HepG2 (cell line): Measurements from ENCODE around the gene ROBO2. TPM values are rescaled to one million over a fixed set of nuclear protein-coding genes. Genes with fewer than 3 reads are reported as not detected.

Source experiments
- ATAC-seq: fragments of 200-7000 bp; cut with Tn5 transposase; 3 replicates; pipeline ENCODE4 v1.9.1; 2020; ENCODE audit warnings: mild to moderate bottlenecking, moderate library complexity
- BruUV-seq: library from RNA; stranded (reverse); fragments of 400-500 nt; replicated peaks from 2 replicates; lab custom pipeline; 2021; lab: Mats Ljungman, UMichigan
- CTCF ChIA-PET: fragments of 300-600 bp; formaldehyde crosslinking; extraction: SDS; loops from one replicate; lab custom pipeline; 2021; ENCODE audit warnings: low total read pairs, inconsistent platforms, low intra/inter-chr PET ratio; lab: Yijun Ruan, JAX
- POLR2A ChIA-PET: fragments of 350-600 bp; sonication (Branson Sonifier 250); formaldehyde crosslinking; loops from one replicate; lab custom pipeline; 2020; ENCODE audit warnings: antibody characterized with exemption, inconsistent platforms; lab: Yijun Ruan, JAX
- DNase-seq: peaks from one replicate; pipeline ENCODE4 v3.0.0-alpha.2; 2015; ENCODE audit warnings: low spot score
- FAIRE-seq: peaks from 3 replicates; lab custom pipeline; 2011; peaks lifted over from hg19 to GRCh38; lab: Jason Lieb, UNC
- H2AFZ ChIP-seq: one replicate; pipeline ENCODE4 v1.6.1; 2011; ENCODE audit warnings: low read length, inconsistent platforms
- H3K27ac ChIP-seq: fragments of 300-600 bp; 3 replicates; pipeline ENCODE4 v1.8.0; 2011; ENCODE audit warnings: mixed run types, mild to moderate bottlenecking, mixed read lengths, low read length, inconsistent platforms; ENCODE audit not compliant: insufficient read depth; ENCODE audit errors: extremely low read length
- H3K27me3 ChIP-seq, 2 experiments: fragments of 200-600 bp in 1 of 2; 2 replicates in 1 of 2; 3 replicates in 1 of 2; pipeline versions ENCODE4 v1.6.0 to v1.8.0; 2011; ENCODE audit warnings: low read length in 2 of 2, mild to moderate bottlenecking in 2 of 2, moderate library complexity in 2 of 2, inconsistent platforms in 1 of 2; ENCODE audit not compliant: insufficient read depth in 2 of 2, control insufficient read depth in 1 of 2
- H3K36me3 ChIP-seq, 2 experiments: fragments of 200-600 bp in 1 of 2; replicated peaks in 1 of 2; 2 replicates in 1 of 2; 3 replicates in 1 of 2; pipeline versions ENCODE4 v1.5.1 to v1.8.0; 2011; ENCODE audit warnings: low read length in 2 of 2, inconsistent platforms in 1 of 2; ENCODE audit not compliant: insufficient read depth in 2 of 2, control insufficient read depth in 1 of 2
- H3K4me1 ChIP-seq: 2 replicates; pipeline ENCODE4 v1.5.1; 2012; ENCODE audit warnings: low read length, inconsistent platforms; ENCODE audit not compliant: insufficient read depth
- H3K4me2 ChIP-seq: 2 replicates; pipeline ENCODE4 v1.6.0; 2011; ENCODE audit warnings: low read depth, low read length, inconsistent platforms
- H3K4me3 ChIP-seq, 3 experiments: fragments of 200-600 bp in 1 of 3; sonication (generic), shearing (Covaris generic) in 1 of 3; replicated peaks in 1 of 3; 2 replicates each; pipeline ENCODE4 v1.5.1; 2011 to 2016; ENCODE audit warnings: low read length in 3 of 3, inconsistent platforms in 2 of 3, low read depth in 2 of 3, mild to moderate bottlenecking in 2 of 3, control low read depth in 1 of 3, mixed read lengths in 1 of 3; ENCODE audit not compliant: insufficient read depth in 1 of 3
- H3K79me2 ChIP-seq: one replicate; pipeline ENCODE4 v1.6.1; 2011; ENCODE audit warnings: low read length, inconsistent platforms; ENCODE audit not compliant: insufficient read depth
- H3K9ac ChIP-seq: 2 replicates; pipeline ENCODE4 v1.6.0; 2011; ENCODE audit warnings: mild to moderate bottlenecking, low read depth, low read length, inconsistent platforms; ENCODE audit not compliant: insufficient read depth
- H3K9me3 ChIP-seq: 2 replicates; pipeline ENCODE4 v1.5.1; 2012; ENCODE audit warnings: mild to moderate bottlenecking, low read length
- H4K20me1 ChIP-seq: 2 replicates; pipeline ENCODE4 v1.6.0; 2011; ENCODE audit warnings: inconsistent platforms, mild to moderate bottlenecking, low read length, moderate library complexity; ENCODE audit not compliant: insufficient read depth
- ARID2 ChIP-seq: sonication (generic); formaldehyde crosslinking; IDR thresholded peaks from 2 replicates; pipeline ENCODE4 v1.8.1; 2022; ENCODE audit warnings: mild to moderate bottlenecking, missing genetic modification reagents, borderline replicate concordance
- CCAR2 ChIP-seq: fragments of 200-400 bp; formaldehyde crosslinking; optimal IDR thresholded peaks from 2 replicates; pipeline ENCODE3; 2018; ENCODE audit warnings: low read depth, mild to moderate bottlenecking, low read length, moderate library complexity
- CEBPB ChIP-seq: IDR thresholded peaks from 2 replicates; pipeline ENCODE4 v1.6.1; 2011; ENCODE audit warnings: low read depth, low read length, improper control_type of control experiment, borderline replicate concordance
- HNF4A ChIP-seq: sonication (generic); formaldehyde crosslinking; IDR thresholded peaks from 2 replicates; pipeline ENCODE4 v1.4.0; 2020; ENCODE audit warnings: missing genetic modification reagents
- HNF4G ChIP-seq, 2 experiments: sonication (generic) in 1 of 2; formaldehyde crosslinking in 1 of 2; IDR thresholded peaks; 2 replicates each; pipeline versions ENCODE4 v1.4.0 to v1.6.1; 2011 to 2020; ENCODE audit warnings: borderline replicate concordance in 2 of 2, low read depth in 2 of 2, mild to moderate bottlenecking in 2 of 2, low read length in 1 of 2, missing genetic modification reagents in 1 of 2, moderate library complexity in 1 of 2
- IRF2 ChIP-seq: IDR thresholded peaks from 2 replicates; pipeline ENCODE4 v1.6.1; 2018; ENCODE audit warnings: missing genetic modification reagents, missing compliant biosample characterization
- MYNN ChIP-seq: sonication (generic); formaldehyde crosslinking; IDR thresholded peaks from 2 replicates; pipeline ENCODE4 v1.4.0; 2020; ENCODE audit warnings: mild to moderate bottlenecking, low read depth, missing genetic modification reagents
- RBFOX2 ChIP-seq: fragments of 200-400 bp; formaldehyde crosslinking; IDR thresholded peaks from 2 replicates; pipeline ENCODE4 v1.6.1; 2017; ENCODE audit warnings: low read depth, mild to moderate bottlenecking, low read length
- SIX1 ChIP-seq: sonication (generic); formaldehyde crosslinking; IDR thresholded peaks from 2 replicates; pipeline ENCODE4 v1.4.0; 2020; ENCODE audit warnings: missing genetic modification reagents, borderline replicate concordance
- SIX4 ChIP-seq: sonication (generic); formaldehyde crosslinking; IDR thresholded peaks from 2 replicates; pipeline ENCODE4 v1.4.0; 2020; ENCODE audit warnings: missing genetic modification reagents
- ZC3H13 ChIP-seq: sonication (generic); formaldehyde crosslinking; IDR thresholded peaks from 2 replicates; pipeline ENCODE4 v1.8.1; 2023; ENCODE audit warnings: mild to moderate bottlenecking, missing genetic modification reagents, moderate library complexity
- ZEB1 ChIP-seq: IDR thresholded peaks from 2 replicates; pipeline ENCODE4 v1.6.1; 2012; ENCODE audit warnings: mild to moderate bottlenecking, low read depth, inconsistent platforms; ENCODE audit not compliant: insufficient replicate concordance
- ZKSCAN5 ChIP-seq: sonication (generic); formaldehyde crosslinking; IDR thresholded peaks from 2 replicates; pipeline ENCODE4 v1.5.1; 2020; ENCODE audit warnings: mild to moderate bottlenecking, missing genetic modification reagents
- ZNF224 ChIP-seq: sonication (generic); formaldehyde crosslinking; IDR thresholded peaks from 2 replicates; pipeline ENCODE4 v1.5.0; 2020; ENCODE audit warnings: mild to moderate bottlenecking, missing genetic modification reagents
- ZNF629 ChIP-seq: sonication (generic); formaldehyde crosslinking; conservative IDR thresholded peaks from 2 replicates; pipeline ENCODE4 v1.5.0; 2020; ENCODE audit warnings: missing genetic modification reagents
- ZNF644 ChIP-seq: IDR thresholded peaks from 2 replicates; pipeline ENCODE4 v1.6.1; 2016; ENCODE audit warnings: low read depth
- WGBS: methylation state at CpG from one replicate; pipeline ENCODE4 v1.1.6; 2017; ENCODE audit warnings: low lambda C conversion rate; 5-methylcytosine and 5-hydroxymethylcytosine counted together
- in situ Hi-C: cut with HindIII; loops from 2 replicates; pipeline ENCODE4 v1.10.0; 2017; ENCODE audit warnings: low pct_unique_long_range_greater_than_20kb; ENCODE audit not compliant: extremely low pct_ligation_motif_present
- intact Hi-C: fragments of 100-400 bp; cut with micrococcal nuclease; formaldehyde crosslinking; loops from one replicate; pipeline ENCODE4 v1.10.0; 2022; ENCODE audit not compliant: unreplicated experiment
- polyA plus RNA-seq, 8 experiments: library from polyadenylated mRNA; depleted of rRNA in 3 of 8; stranded (reverse) in 7 of 8; unstranded in 1 of 8; fragments of >200 nt; fragmentation: Illumina TruSeq in 4 of 8; extraction: Trizol in 4 of 8; gene quantifications; 2 replicates each; pipeline versions ENCODE4 v1.2.1 to v1.2.3, GENCODE V29; 2011 to 2016; ENCODE audit warnings: low read depth in 4 of 8, missing spikeins in 1 of 8, mixed read lengths in 1 of 8; ENCODE audit not compliant: insufficient read depth in 1 of 8
- total RNA-seq, 5 experiments: library from RNA; depleted of rRNA; stranded (reverse); fragments of >200 nt; fragmentation: Illumina TruSeq; extraction: Trizol; gene quantifications; 2 replicates each; pipeline ENCODE4 v1.2.3, GENCODE V29; 2016; ENCODE audit warnings: low read depth in 1 of 5
- TF ChIP-seq, protein P1 (sequence below): sonication (generic); formaldehyde crosslinking; IDR thresholded peaks from 2 replicates; pipeline ENCODE4 v1.5.0; 2020; ENCODE audit warnings: mild to moderate bottlenecking, missing genetic modification reagents

The ROBO2 gene
- total and polyA plus RNA-seq, 2 of the 13 experiments (the other 11 are each of a cell fraction or from before 2014, with no cell fraction given) = not detected

DNA sequence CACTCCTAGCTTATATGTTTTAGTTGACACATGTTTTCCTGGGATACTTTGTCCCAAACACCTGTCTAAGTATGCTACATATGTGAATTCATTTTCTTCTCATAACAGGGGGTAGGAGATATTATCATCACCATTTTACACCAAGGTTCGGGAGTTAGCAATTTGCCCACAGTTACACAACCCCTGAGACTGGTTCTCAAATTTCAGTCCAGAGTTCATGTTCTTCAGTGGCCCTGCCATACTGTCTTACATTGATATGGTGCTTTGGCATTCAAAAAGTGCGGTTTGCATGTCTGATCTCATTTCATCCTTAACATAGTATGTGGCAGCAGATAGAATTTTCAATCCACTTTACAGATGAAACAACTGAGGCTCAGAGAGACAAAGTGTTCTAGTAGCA lies 38.4 kb downstream of the ROBO2 start:
- Histone ChIP-seq H3K4me2 (no peak overlapping the region), H2AFZ (no peak overlapping the region), H3K27me3 (no peaks in the 10 kb centered on the region), H3K36me3 (no peaks in the 10 kb centered on the region), H3K4me3 (no peak overlapping the region), H3K4me1 (no peaks in the 10 kb centered on the region), H3K9me3 (no peaks in the 10 kb centered on the region), H3K9ac (no peak overlapping the region), H3K27ac (no peak overlapping the region), H3K79me2 (no peaks in the 10 kb centered on the region), H4K20me1 (no peaks in the 10 kb centered on the region)
- ChIA-PET CTCF (no interaction called here), POLR2A (no interaction called here)
- BruUV-seq = no TSS peak
- ATAC-seq = peak; percentile 63
- no peak for FAIRE-seq
- no peak for TF ChIP-seq ZNF224
- no peak for TF ChIP-seq ZC3H13 (CRISPR knock-in tag)
- 0 out of 2 replicates have a peak, but pooled peaks have one; percentile 47 for TF ChIP-seq SIX1 (CRISPR knock-in tag)
- no peak for TF ChIP-seq MYNN (CRISPR knock-in tag)
- TF ChIP-seq ZKSCAN5 (CRISPR knock-in tag) = no peak
- 0 out of 2 replicates have a peak, but pooled peaks have one; percentile 38 for TF ChIP-seq ZNF644
- TF ChIP-seq SIX4 = peak; percentile 91
- no peak for TF ChIP-seq RBFOX2
- peak; percentile 24; the same call in 1 of the 2 replicates for TF ChIP-seq CEBPB
- no peak for TF ChIP-seq IRF2 (CRISPR knock-in tag)
- no peak for TF ChIP-seq CCAR2
- no peak for TF ChIP-seq HNF4G (IDR thresholded peaks at IDR 0.05; ENCODE audit: borderline replicate concordance, low read depth, low read length)
- TF ChIP-seq HNF4G (CRISPR knock-in tag; IDR thresholded peaks at IDR 0.05; ENCODE audit: borderline replicate concordance, low read depth) = no peak
- peak; percentile 30; the same call in 1 of the 2 replicates for TF ChIP-seq ZNF629 (CRISPR knock-in tag)
- TF ChIP-seq HNF4A (CRISPR knock-in tag) = peak; percentile 62
- no peak for TF ChIP-seq ARID2 (CRISPR knock-in tag)
- TF ChIP-seq ZEB1 = no peak
- TF ChIP-seq, protein P1, sequence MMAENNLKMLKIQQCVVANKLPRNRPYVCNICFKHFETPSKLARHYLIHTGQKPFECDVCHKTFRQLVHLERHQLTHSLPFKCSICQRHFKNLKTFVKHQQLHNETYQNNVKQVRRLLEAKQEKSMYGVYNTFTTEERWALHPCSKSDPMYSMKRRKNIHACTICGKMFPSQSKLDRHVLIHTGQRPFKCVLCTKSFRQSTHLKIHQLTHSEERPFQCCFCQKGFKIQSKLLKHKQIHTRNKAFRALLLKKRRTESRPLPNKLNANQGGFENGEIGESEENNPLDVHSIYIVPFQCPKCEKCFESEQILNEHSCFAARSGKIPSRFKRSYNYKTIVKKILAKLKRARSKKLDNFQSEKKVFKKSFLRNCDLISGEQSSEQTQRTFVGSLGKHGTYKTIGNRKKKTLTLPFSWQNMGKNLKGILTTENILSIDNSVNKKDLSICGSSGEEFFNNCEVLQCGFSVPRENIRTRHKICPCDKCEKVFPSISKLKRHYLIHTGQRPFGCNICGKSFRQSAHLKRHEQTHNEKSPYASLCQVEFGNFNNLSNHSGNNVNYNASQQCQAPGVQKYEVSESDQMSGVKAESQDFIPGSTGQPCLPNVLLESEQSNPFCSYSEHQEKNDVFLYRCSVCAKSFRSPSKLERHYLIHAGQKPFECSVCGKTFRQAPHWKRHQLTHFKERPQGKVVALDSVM (CRISPR knock-in tag) = no peak
- WGBS = 25% methylated on average over 2 of the region's 2 CpGs
- in situ Hi-C loops (no loop called here), intact Hi-C loops (no loop called here)
- DNase-seq = peak; percentile 1
